Spleen (tissue), 7 donors: Measurements from ENCODE around the gene PTPRG.

Experiments
- POLR2A ChIP-seq, 3 donors: fragments of 450-650 bp; IDR thresholded peaks; one replicate each; pipeline ENCODE4 v1.5.1; 2017; ENCODE audit warnings: antibody characterized with exemption in 3 of 3, mild to moderate bottlenecking in 1 of 3
- POLR2AphosphoS5 ChIP-seq, 3 donors: sonication (generic); formaldehyde crosslinking; IDR thresholded peaks; one replicate each; pipeline ENCODE4 v1.5.1; 2017; ENCODE audit warnings: antibody characterized with exemption in 3 of 3
- TF ChIP-seq, protein P1 (sequence below), 11 experiments: fragments of 200-600 bp in 7 of 11; fragments of 450-650 bp in 4 of 11; sonication (generic) in 4 of 11; IDR thresholded peaks in 8 of 11; conservative IDR thresholded peaks in 3 of 11; 1 replicate in 7 of 11; 2 replicates in 4 of 11; pipeline versions ENCODE4 v1.4.0 to v1.8.0; 2016 to 2021; ENCODE audit warnings: antibody characterized with exemption in 11 of 11, inconsistent platforms in 4 of 11, mild to moderate bottlenecking in 1 of 11
- donor health status: DM: no; HTN: no; CAD: no; lungs with moderate emphysema.
- donor health status: DM: no; HTN: no; CAD: no.
- donor health status: DM: no; HTN: no; CAD: no.

DNA sequence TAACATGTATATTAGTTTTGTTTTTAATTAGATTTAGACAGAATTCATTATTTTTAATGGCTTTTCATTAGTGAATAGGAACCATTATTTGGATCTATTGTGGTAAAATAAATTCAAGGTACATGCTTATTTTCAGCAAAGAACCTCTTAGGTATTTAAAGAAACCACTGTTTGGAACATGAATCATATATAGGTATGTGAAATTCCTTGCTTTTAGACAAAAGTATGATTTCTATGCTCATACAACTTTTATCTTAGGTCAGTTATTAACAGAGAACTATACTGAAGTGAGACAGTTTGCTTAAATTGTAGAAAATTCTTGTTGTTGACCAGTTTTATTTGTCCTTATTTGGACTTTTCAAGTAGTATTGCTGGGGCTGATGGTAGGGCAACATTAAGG, 422.1 kb downstream of the PTPRG start:
- TF ChIP-seq, protein P1, sequence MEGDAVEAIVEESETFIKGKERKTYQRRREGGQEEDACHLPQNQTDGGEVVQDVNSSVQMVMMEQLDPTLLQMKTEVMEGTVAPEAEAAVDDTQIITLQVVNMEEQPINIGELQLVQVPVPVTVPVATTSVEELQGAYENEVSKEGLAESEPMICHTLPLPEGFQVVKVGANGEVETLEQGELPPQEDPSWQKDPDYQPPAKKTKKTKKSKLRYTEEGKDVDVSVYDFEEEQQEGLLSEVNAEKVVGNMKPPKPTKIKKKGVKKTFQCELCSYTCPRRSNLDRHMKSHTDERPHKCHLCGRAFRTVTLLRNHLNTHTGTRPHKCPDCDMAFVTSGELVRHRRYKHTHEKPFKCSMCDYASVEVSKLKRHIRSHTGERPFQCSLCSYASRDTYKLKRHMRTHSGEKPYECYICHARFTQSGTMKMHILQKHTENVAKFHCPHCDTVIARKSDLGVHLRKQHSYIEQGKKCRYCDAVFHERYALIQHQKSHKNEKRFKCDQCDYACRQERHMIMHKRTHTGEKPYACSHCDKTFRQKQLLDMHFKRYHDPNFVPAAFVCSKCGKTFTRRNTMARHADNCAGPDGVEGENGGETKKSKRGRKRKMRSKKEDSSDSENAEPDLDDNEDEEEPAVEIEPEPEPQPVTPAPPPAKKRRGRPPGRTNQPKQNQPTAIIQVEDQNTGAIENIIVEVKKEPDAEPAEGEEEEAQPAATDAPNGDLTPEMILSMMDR (IDR thresholded peaks at IDR 0.05 in 8 of 11, conservative IDR thresholded peaks at IDR 0.05 in 3 of 11): no peak
- TF ChIP-seq POLR2A (IDR thresholded peaks at IDR 0.05) (no peak), POLR2AphosphoS5 (IDR thresholded peaks at IDR 0.05) (no peak)
